Measurements from ENCODE around the gene ACY1. TPM values are rescaled to one million over a fixed set of nuclear protein-coding genes. Genes with fewer than 3 reads are reported as not detected.

Gene ACY1
- total RNA-seq, 2 experiments from 2014 or later, result 74.7 to 75.5 TPM

GRCh38 chr3:52015438-52016228 lies 32.3 kb downstream of the ACY1 start:
- Mint-ChIP-seq H3K4me3 (no peak overlapping the region), H3K9me3 (no peaks in the 10 kb centered on the region), H3K27ac (no peak overlapping the region)

GRCh38 chr3:52017586-52017985 lies 34.3 kb downstream of the ACY1 start:
- no peaks in the 10 kb centered on the region for H3K4me1 Mint-ChIP-seq
- no peak for DNase-seq
- H3K9me3 Mint-ChIP-seq, result no peaks in the 10 kb centered on the region
- no peaks in the 10 kb centered on the region for H3K27me3 Mint-ChIP-seq
- H3K36me3 Mint-ChIP-seq, result no peaks in the 10 kb centered on the region
- H3K27ac Mint-ChIP-seq, result no peak overlapping the region
- no peak overlapping the region for H3K4me3 Mint-ChIP-seq

More at GRCh38 chr3:52015438-52016228, 32.3 kb downstream of the ACY1 start:
- no peak for DNase-seq
- Mint-ChIP-seq H3K4me1 (no peaks in the 10 kb centered on the region), H3K27me3 (no peaks in the 10 kb centered on the region), H3K36me3 (no peaks in the 10 kb centered on the region)

- no peaks in the 10 kb centered on the region for H3K27me3 Mint-ChIP-seq
- DNase-seq, result no peak
- no peaks in the 10 kb centered on the region for H3K4me1 Mint-ChIP-seq
- H3K36me3 Mint-ChIP-seq, result no peaks in the 10 kb centered on the region
- no peaks in the 10 kb centered on the region for H3K9me3 Mint-ChIP-seq
- H3K4me3 Mint-ChIP-seq, result no peak overlapping the region
- H3K27ac Mint-ChIP-seq, result no peak overlapping the region
Measured at GRCh38 chr3:52018319-52019000, 35.1 kb downstream of the ACY1 start.

- H3K9me3 Mint-ChIP-seq, result no peaks in the 10 kb centered on the region
- no peak overlapping the region for H3K4me3 Mint-ChIP-seq
- no peaks in the 10 kb centered on the region for H3K36me3 Mint-ChIP-seq
- H3K27ac Mint-ChIP-seq, result no peak overlapping the region
- H3K27me3 Mint-ChIP-seq, result no peaks in the 10 kb centered on the region
- H3K4me1 Mint-ChIP-seq, result no peaks in the 10 kb centered on the region
- no peak for DNase-seq
Measured at GRCh38 chr3:52019352-52020080, 36.2 kb downstream of the ACY1 start.

GRCh38 chr3:52020796-52021195 lies 37.5 kb downstream of the ACY1 start:
- H3K27ac Mint-ChIP-seq, result no peak overlapping the region
- H3K36me3 Mint-ChIP-seq, result no peaks in the 10 kb centered on the region
- no peaks in the 10 kb centered on the region for H3K27me3 Mint-ChIP-seq
- no peak overlapping the region for H3K4me3 Mint-ChIP-seq
- no peak for DNase-seq
- H3K9me3 Mint-ChIP-seq, result no peaks in the 10 kb centered on the region
- H3K4me1 Mint-ChIP-seq, result no peaks in the 10 kb centered on the region

- H3K4me3 Mint-ChIP-seq, result no peak overlapping the region
- H3K36me3 Mint-ChIP-seq, result no peaks in the 10 kb centered on the region
- H3K9me3 Mint-ChIP-seq, result no peaks in the 10 kb centered on the region
- no peaks in the 10 kb centered on the region for H3K4me1 Mint-ChIP-seq
- DNase-seq, result no peak
- no peaks in the 10 kb centered on the region for H3K27me3 Mint-ChIP-seq
- H3K27ac Mint-ChIP-seq, result no peak overlapping the region
Measured at GRCh38 chr3:52021489-52022268, 38.3 kb downstream of the ACY1 start.

GRCh38 chr3:52022323-52023100 lies 39.2 kb downstream of the ACY1 start:
- H3K27ac Mint-ChIP-seq, result no peak overlapping the region
- no peak for DNase-seq
- no peaks in the 10 kb centered on the region for H3K27me3 Mint-ChIP-seq
- H3K4me1 Mint-ChIP-seq, result no peaks in the 10 kb centered on the region
- H3K36me3 Mint-ChIP-seq, result no peaks in the 10 kb centered on the region
- no peaks in the 10 kb centered on the region for H3K9me3 Mint-ChIP-seq
- H3K4me3 Mint-ChIP-seq, result no peak overlapping the region

GRCh38 chr3:52023101-52023770 lies 39.9 kb downstream of the ACY1 start:
- Mint-ChIP-seq H3K4me3 (no peak overlapping the region), H3K9me3 (no peaks in the 10 kb centered on the region), H3K36me3 (no peaks in the 10 kb centered on the region), H3K4me1 (no peaks in the 10 kb centered on the region), H3K27me3 (no peaks in the 10 kb centered on the region), H3K27ac (no peak overlapping the region)
- no peak for DNase-seq

- no peak for DNase-seq
- no peak overlapping the region for H3K27ac Mint-ChIP-seq
- H3K27me3 Mint-ChIP-seq, result no peaks in the 10 kb centered on the region
- H3K36me3 Mint-ChIP-seq, result no peaks in the 10 kb centered on the region
- H3K4me3 Mint-ChIP-seq, result no peak overlapping the region
- H3K4me1 Mint-ChIP-seq, result no peaks in the 10 kb centered on the region
- no peaks in the 10 kb centered on the region for H3K9me3 Mint-ChIP-seq
Measured at GRCh38 chr3:52023860-52024764, 40.8 kb downstream of the ACY1 start.

GRCh38 chr3:52024765-52025452 lies 41.6 kb downstream of the ACY1 start:
- Mint-ChIP-seq H3K9me3 (no peaks in the 10 kb centered on the region), H3K4me3 (no peak overlapping the region), H3K4me1 (no peaks in the 10 kb centered on the region), H3K36me3 (no peaks in the 10 kb centered on the region), H3K27me3 (no peaks in the 10 kb centered on the region), H3K27ac (no peak overlapping the region)
- no peak for DNase-seq

- Mint-ChIP-seq H3K27ac (no peak overlapping the region), H3K36me3 (no peaks in the 10 kb centered on the region), H3K9me3 (no peaks in the 10 kb centered on the region), H3K4me1 (no peaks in the 10 kb centered on the region), H3K27me3 (no peaks in the 10 kb centered on the region), H3K4me3 (no peak overlapping the region)
- DNase-seq, result no peak
Measured at GRCh38 chr3:52025453-52025852, 42.1 kb downstream of the ACY1 start.

- no peak overlapping the region for H3K27ac Mint-ChIP-seq
- no peaks in the 10 kb centered on the region for H3K4me1 Mint-ChIP-seq
- H3K4me3 Mint-ChIP-seq, result no peak overlapping the region
- no peaks in the 10 kb centered on the region for H3K36me3 Mint-ChIP-seq
- DNase-seq, result no peak
- H3K9me3 Mint-ChIP-seq, result no peaks in the 10 kb centered on the region
- H3K27me3 Mint-ChIP-seq, result no peaks in the 10 kb centered on the region
Measured at GRCh38 chr3:52026041-52026440, 42.7 kb downstream of the ACY1 start.

GRCh38 chr3:52028572-52028971 lies 45.2 kb downstream of the ACY1 start:
- Mint-ChIP-seq H3K4me3 (no peak overlapping the region), H3K9me3 (no peaks in the 10 kb centered on the region)
- no peak for DNase-seq

More at GRCh38 chr3:52028572-52028971, 45.2 kb downstream of the ACY1 start:
- H3K27me3 Mint-ChIP-seq, result no peaks in the 10 kb centered on the region
- H3K4me1 Mint-ChIP-seq, result no peaks in the 10 kb centered on the region
- no peaks in the 10 kb centered on the region for H3K36me3 Mint-ChIP-seq
- H3K27ac Mint-ChIP-seq, result no peak overlapping the region
